ELR (cell line): ENCODE measurements around the gene MPHOSPH8.
A peak's percentile ranks its signal among the peaks of the same experiment; 100 is the strongest.
"Not testable (repeated sequence)": the region's sequence is repeated elsewhere in the genome, so short reads cannot be mapped to it uniquely, and the experiment has no call there.

Source experiments
- DNase-seq: peaks from one replicate; pipeline ENCODE4 v3.0.0-alpha.2; 2015; ENCODE audit warnings: low read depth

MPHOSPH8 gene

DNA sequence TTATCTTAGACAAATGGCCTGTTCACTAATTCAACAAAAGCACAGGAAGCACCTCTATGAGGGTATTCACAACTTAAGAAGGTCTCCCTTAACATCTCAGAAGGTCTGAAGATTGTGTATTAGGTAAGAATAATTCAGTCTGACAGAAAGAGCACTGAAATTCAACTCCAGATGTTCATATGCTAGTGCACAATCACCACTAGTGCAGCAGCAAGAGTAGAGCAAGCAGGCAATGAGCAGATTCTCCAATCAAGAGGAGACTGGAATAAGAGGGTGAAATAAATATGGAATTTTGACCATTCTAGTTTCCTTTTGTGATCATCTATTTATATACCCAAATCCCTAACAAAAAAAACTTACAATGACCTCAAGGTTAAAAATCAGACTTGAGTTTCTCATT lies 52.0 kb downstream of the MPHOSPH8 start:
- DNase-seq: no peak

DNA sequence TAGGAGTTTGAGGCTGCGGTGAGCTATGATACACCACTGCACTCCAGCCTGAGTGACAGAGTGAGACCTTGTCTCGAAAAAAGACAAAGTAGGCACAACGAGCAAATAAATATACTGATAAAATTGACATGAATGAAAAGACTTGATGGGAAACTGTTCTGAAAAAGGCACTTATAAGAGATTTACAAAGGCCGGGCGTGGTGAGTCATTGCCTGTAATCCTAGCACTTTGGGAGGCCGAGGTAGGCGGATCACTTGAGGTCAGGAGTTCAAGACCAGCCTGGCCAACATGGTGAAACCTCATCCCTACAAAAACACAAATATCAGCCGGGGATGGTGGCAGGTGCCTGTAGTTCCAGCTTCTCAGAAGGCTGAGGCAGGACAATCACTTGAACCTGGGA lies 58.0 kb downstream of the MPHOSPH8 start:
- DNase-seq: peak; percentile 46

DNA sequence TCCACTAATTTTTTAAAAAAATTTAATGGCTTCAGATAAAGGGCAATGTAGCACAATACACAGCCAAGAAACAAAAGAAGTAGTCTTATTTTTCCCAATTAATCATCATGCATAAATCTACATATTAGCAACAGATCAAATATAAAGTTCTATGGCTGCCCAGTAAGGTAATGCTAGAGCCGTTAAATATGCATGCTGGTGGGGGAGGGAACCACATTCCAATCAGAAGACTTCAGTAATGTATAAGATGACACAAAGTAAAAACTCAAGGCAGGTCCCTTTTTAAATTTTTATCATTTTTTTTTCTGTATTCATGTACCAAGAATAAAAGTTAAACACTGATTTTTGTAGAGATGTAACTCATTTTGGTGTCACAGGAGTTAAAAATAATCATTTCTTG lies 62.0 kb downstream of the MPHOSPH8 start:
- DNase-seq: no peak

DNA sequence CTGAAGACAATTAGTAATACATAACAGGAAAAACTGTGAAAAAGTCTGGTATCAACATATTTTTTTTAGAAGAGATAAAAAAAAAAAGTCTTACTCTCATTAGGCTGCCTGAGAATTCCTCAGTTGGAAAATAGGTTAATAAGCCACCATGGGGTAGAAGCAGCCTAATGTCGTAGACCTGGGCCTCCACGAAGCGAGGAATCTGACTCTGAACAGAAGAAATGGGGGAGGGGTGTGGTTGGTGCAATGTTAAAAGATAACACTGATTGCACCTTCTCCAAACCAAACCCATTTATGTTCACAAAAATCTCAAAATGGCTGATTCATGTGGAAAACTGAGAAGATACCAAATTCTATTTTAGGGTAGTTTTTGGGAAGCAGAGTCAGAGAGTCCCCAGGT lies 62.4 kb downstream of the MPHOSPH8 start:
- no peak for DNase-seq

DNA sequence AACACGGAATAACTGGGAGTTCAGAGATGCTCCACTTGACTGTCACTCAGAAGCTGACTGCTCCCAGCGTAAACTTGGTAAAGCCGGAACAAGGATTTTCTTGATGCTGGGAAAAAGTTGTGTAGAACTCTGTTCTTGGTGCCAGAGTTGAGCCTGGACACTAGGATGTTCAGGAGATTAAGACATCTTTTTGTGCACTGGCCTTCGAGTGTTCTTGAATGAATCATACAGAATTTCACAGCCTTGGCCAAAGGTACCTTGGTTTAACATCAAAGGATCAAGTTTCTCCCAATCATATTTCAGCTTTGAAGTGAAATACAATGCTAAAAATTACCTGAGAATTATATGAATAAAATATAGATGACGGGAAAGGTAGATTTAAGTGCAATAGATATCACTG lies 67.5 kb downstream of the MPHOSPH8 start:
- not testable (repeated sequence) for DNase-seq

DNA sequence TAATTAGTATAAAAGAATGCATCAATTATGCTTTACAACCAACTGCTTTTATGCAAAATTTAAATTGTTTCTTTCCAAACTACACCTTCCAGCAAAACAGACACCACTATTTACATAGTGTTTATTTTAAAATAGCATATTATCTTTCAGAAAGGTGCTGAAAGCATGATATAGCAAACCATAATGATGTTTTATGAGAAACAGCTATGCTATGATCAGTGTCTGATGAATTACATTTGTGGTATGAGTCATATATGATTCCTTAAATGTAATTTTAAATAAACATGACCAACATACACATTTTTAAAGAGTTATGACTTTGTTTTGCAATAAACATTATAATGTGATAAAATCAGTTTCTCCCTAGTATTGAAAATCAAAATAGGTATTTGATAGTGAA lies 68.2 kb downstream of the MPHOSPH8 start:
- peak; percentile 49 for DNase-seq

DNA sequence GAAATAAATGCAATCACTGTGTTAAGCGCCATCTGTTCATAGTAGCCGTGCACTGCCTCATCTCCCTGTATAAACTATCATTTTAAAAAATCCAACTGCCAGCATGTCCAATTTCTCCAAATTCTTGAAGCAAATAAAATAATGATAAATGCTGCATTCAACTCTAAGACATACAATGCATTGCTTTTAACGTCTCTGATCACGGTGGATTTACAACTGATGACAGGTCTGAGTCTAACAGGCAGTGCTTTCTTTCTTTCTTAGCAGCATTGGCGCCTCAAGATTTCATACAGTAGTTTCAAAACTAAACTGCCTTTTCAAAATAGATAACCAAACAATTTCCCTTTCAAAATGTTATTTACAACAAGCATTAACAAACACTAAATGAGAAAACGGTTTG lies 70.8 kb downstream of the MPHOSPH8 start:
- DNase-seq: not testable (repeated sequence)

DNA sequence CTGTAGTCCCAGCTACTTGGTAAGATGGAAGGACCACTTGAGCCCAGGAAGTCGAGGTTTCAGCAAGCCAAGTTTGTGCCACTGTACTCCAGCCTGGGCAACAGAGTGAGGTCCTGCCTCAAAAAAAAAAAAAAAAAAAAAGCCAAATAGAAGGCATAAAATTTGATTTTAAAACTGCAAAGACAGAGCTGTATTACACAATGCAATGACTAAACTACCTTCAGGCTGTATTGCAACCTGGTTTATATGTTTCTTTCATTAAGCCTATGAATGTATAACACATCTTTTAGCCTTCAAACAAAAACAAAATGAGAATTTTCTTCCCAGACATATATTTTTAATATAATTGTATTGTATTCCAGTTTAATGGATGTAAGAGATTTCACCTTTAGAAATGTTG lies 75.6 kb downstream of the MPHOSPH8 start:
- DNase-seq: peak; percentile 17

DNA sequence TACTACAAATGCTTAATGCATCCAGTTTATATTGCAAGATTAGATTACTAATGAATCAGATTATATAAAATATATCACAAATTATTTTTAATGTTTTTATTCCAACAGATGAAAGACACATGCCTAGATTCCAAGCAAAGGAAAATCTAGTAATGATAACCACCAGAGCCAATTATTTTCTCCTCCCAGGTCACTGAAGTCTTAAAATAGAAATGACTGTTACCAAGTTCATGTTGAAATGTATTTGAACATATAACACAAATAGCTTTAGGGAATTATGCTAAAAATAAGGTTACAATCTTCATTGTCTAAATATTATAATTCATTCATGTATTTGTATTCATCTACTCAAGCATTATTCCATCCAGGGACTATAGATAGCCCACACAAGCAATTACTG lies 76.3 kb downstream of the MPHOSPH8 start:
- DNase-seq: not testable (repeated sequence)

DNA sequence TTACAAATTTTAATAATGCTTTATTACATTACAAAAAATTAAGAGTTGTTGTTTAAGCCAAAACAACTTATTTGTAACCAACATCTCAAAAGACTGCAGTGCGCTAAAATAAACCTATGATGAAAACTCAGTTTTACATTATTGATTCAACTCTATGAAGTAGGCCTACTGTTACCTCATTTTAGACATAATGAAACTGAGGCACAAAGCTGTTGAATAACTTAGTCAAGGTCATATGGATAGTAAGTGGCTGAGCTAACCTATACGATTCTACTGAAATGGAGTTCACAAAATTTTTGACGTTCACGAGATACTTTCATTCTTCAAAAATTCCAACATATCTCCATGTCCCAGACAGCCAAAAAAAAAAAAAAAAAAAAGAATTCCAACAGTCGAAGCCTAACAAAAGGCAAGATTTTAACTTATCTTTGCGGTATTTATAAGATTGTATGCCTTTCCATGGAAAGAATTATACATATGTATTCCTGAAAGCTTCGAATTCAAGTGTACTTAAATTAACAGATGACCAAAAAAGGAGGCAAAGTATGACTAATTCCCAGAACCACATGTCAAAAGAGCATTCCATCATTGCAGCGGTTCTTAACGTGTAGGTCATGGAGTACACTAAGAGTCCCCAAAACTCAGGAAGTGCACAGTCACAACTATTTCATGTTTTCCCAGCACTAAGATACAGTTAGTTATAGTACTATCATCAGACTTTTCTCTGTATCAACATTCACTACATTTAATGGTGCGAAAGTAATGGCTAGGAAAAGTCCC lies 79.9 kb downstream of the MPHOSPH8 start:
- DNase-seq: peak; percentile 87

DNA sequence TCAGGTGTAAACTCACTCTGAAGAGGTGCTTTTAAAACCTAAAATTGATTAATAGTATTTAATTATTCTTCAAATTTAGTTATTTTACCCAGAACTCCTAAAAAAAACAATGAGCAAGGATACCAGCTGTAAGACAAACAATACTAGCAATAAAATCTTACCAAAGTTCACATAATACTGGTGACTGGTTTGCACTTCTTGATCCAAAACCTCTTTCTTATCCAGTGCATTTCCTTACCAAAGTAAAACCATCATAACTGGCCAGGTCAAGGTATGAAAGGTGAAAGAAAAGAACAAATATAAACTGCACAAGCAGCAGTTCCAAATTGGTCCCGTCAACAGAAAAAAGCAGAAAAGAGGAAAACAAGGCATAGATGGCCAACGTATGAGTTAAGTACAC lies 86.6 kb downstream of the MPHOSPH8 start:
- no peak for DNase-seq
